Smooth muscle cell (in vitro differentiated cells): Measurements from ENCODE around the gene FXYD2. TPM values are rescaled to one million over a fixed set of nuclear protein-coding genes. Genes with fewer than 3 reads are reported as not detected.
"Not testable (repeated sequence)": the region's sequence is repeated elsewhere in the genome, so short reads cannot be mapped to it uniquely, and the experiment has no call there.

Source experiments
- DNase-seq: peaks from one replicate; lab custom pipeline; 2025; ENCODE audit not compliant: unreplicated experiment; lab: John Stamatoyannopoulos, UW
- H2AFZ ChIP-seq: fragments of 200-600 bp; sonication (generic); 2 replicates; pipeline ENCODE4 v1.6.0; 2016; ENCODE audit warnings: antibody characterized with exemption, low read depth, mild to moderate bottlenecking
- H3F3A ChIP-seq: fragments of 200-600 bp; sonication (generic); 2 replicates; pipeline ENCODE4 v1.6.0; 2017; ENCODE audit warnings: antibody characterized with exemption, low read depth
- H3K27ac ChIP-seq: fragments of 200-600 bp; sonication (generic); 2 replicates; pipeline ENCODE4 v1.5.1; 2016; ENCODE audit warnings: low read depth, mild to moderate bottlenecking
- H3K27me3 ChIP-seq: fragments of 200-600 bp; sonication (generic); 2 replicates; pipeline ENCODE4 v1.6.1; 2016; ENCODE audit warnings: low read depth, mild to moderate bottlenecking
- H3K36me3 ChIP-seq: fragments of 200-600 bp; sonication (generic); 2 replicates; pipeline ENCODE4 v1.5.1; 2016; ENCODE audit warnings: low read depth
- H3K4me1 ChIP-seq: fragments of 200-600 bp; sonication (generic); 2 replicates; pipeline ENCODE4 v1.5.1; 2016; ENCODE audit warnings: low read depth
- H3K4me2 ChIP-seq: fragments of 200-600 bp; sonication (generic); 2 replicates; pipeline ENCODE4 v1.6.0; 2016; ENCODE audit warnings: mild to moderate bottlenecking
- H3K4me3 ChIP-seq: fragments of 200-600 bp; sonication (generic); 2 replicates; pipeline ENCODE4 v1.5.1; 2016; ENCODE audit warnings: mild to moderate bottlenecking
- H3K79me2 ChIP-seq: fragments of 200-600 bp; sonication (generic); 2 replicates; pipeline ENCODE4 v1.6.0; 2016; ENCODE audit warnings: low read depth, mild to moderate bottlenecking
- H3K9ac ChIP-seq: fragments of 200-600 bp; sonication (generic); 2 replicates; pipeline ENCODE4 v1.6.0; 2016; ENCODE audit warnings: low read depth
- H3K9me3 ChIP-seq: fragments of 200-600 bp; sonication (generic); replicated peaks from 2 replicates; pipeline ENCODE4 v1.5.1; 2016; ENCODE audit warnings: low read depth
- H4K20me1 ChIP-seq: fragments of 200-600 bp; sonication (generic); 2 replicates; pipeline ENCODE4 v1.6.0; 2016; ENCODE audit warnings: low read depth
- CTCF ChIP-seq: fragments of 200-600 bp; sonication (generic); IDR thresholded peaks from 2 replicates; pipeline ENCODE4 v1.5.1; 2017; ENCODE audit warnings: borderline replicate concordance, mild to moderate bottlenecking, antibody characterized with exemption; ENCODE audit not compliant: insufficient read depth, poor library complexity, severe bottlenecking
- WGBS: methylation state at CpG from one replicate; pipeline ENCODE4 v1.1.7; 2016; ENCODE audit warnings: low lambda C conversion rate; 5-methylcytosine and 5-hydroxymethylcytosine counted together
- polyA plus RNA-seq: library from polyadenylated mRNA; unstranded; fragments of >200 nt; fragmentation: Nextera tagmentation; extraction: Ambion mirVana; gene quantifications from 2 replicates; pipeline ENCODE4 v1.2.1, GENCODE V29; 2016
- total RNA-seq: library from RNA; depleted of rRNA; stranded (reverse); fragments of >200 nt; gene quantifications from 2 replicates; pipeline ENCODE4 v1.2.3, GENCODE V29; 2014

The FXYD2 gene
- total and polyA plus RNA-seq, 2 experiments from 2014 or later = 1.00 TPM; not detected in 1

- H3K27ac ChIP-seq = no peak overlapping the region
- H3K36me3 ChIP-seq = no peaks in the 10 kb centered on the region
- H3K4me1 ChIP-seq = peaks cover 23% of the 10 kb centered on the region
- H3K9ac ChIP-seq = no peak overlapping the region
- H3K9me3 ChIP-seq = no peaks in the 10 kb centered on the region
- 74% methylated on average over 11 of the region's 11 CpGs for WGBS
- no peak overlapping the region for H2AFZ ChIP-seq
- no peak overlapping the region for H3K4me2 ChIP-seq
- peaks cover 30% of the 10 kb centered on the region for H4K20me1 ChIP-seq
- H3F3A ChIP-seq = no peaks in the 10 kb centered on the region
- no peak overlapping the region for H3K4me3 ChIP-seq
- H3K27me3 ChIP-seq = no peaks in the 10 kb centered on the region
- TF ChIP-seq CTCF = no peak
- H3K79me2 ChIP-seq = peaks cover 6% of the 10 kb centered on the region
- no peak for DNase-seq
These were observed 43.5 kb upstream of the FXYD2 start for GRCh38 chr11:117868088-117868487.

- no peak overlapping the region for H3K4me3 ChIP-seq
- peaks cover 12% of the 10 kb centered on the region for H3K79me2 ChIP-seq
- H3K27me3 ChIP-seq = no peaks in the 10 kb centered on the region
- no peaks in the 10 kb centered on the region for H3K9me3 ChIP-seq
- no peaks in the 10 kb centered on the region for H3F3A ChIP-seq
- peaks cover 34% of the 10 kb centered on the region for H4K20me1 ChIP-seq
- H3K27ac ChIP-seq = no peak overlapping the region
- WGBS = 92% methylated on average over 5 of the region's 5 CpGs
- no peak for TF ChIP-seq CTCF
- H3K4me2 ChIP-seq = no peak overlapping the region
- peaks cover 29% of the 10 kb centered on the region for H3K4me1 ChIP-seq
- DNase-seq = no peak
- no peak overlapping the region for H3K9ac ChIP-seq
- no peak overlapping the region for H2AFZ ChIP-seq
- H3K36me3 ChIP-seq = no peaks in the 10 kb centered on the region
These were observed 42.0 kb upstream of the FXYD2 start for GRCh38 chr11:117866526-117866925.

GRCh38 chr11:117865546-117865945, 41.0 kb upstream of the FXYD2 start:
- not testable (repeated sequence) for H3K36me3 ChIP-seq, H3F3A ChIP-seq, H3K27ac ChIP-seq, H3K9ac ChIP-seq, H3K27me3 ChIP-seq, H3K4me2 ChIP-seq, H3K4me3 ChIP-seq, H2AFZ ChIP-seq, DNase-seq, H3K9me3 ChIP-seq
- peaks cover 12% of the 10 kb centered on the region for H3K79me2 ChIP-seq
- peaks cover 28% of the 10 kb centered on the region for H3K4me1 ChIP-seq
- WGBS = 97% methylated on average over 13 of the region's 13 CpGs
- H4K20me1 ChIP-seq = peaks cover 42% of the 10 kb centered on the region

- no peak overlapping the region for H3K4me3 ChIP-seq
- no peak for DNase-seq
- WGBS = 98% methylated on average over 1 of the region's 1 CpG
- no peak overlapping the region for H3K9ac ChIP-seq
- H3K27ac ChIP-seq = no peak overlapping the region
- peaks cover 7% of the 10 kb centered on the region for H3K4me1 ChIP-seq
- H3K36me3 ChIP-seq = no peaks in the 10 kb centered on the region
- no peaks in the 10 kb centered on the region for H3F3A ChIP-seq
- no peak for TF ChIP-seq CTCF
- peaks cover 11% of the 10 kb centered on the region for H3K79me2 ChIP-seq
- H4K20me1 ChIP-seq = peaks cover 37% of the 10 kb centered on the region
- H3K27me3 ChIP-seq = no peaks in the 10 kb centered on the region
- H2AFZ ChIP-seq = no peak overlapping the region
- no peak overlapping the region for H3K4me2 ChIP-seq
- H3K9me3 ChIP-seq = no peaks in the 10 kb centered on the region
These were observed 38.8 kb upstream of the FXYD2 start for GRCh38 chr11:117863383-117863782.
